H1 (cell line): ENCODE data around the gene MCF2L2. TPM values are rescaled to one million over a fixed set of nuclear protein-coding genes. Genes with fewer than 3 reads are reported as not detected.

Source experiments
- CTCF ChIP-seq, 3 experiments: IDR thresholded peaks; 1 replicate in 2 of 3; 2 replicates in 1 of 3; pipeline versions ENCODE4 v1.5.1 to v1.6.1; 2011; ENCODE audit warnings: low read length in 3 of 3, mild to moderate bottlenecking in 3 of 3, inconsistent platforms in 2 of 3, low read depth in 1 of 3, moderate library complexity in 1 of 3; ENCODE audit not compliant: insufficient read depth in 1 of 3; ENCODE audit errors: control extremely low read depth in 1 of 3
- E2F6 ChIP-seq: IDR thresholded peaks from 2 replicates; pipeline ENCODE4 v1.6.1; 2012; ENCODE audit warnings: inconsistent platforms
- EZH2 ChIP-seq: fragments of 200-600 bp; sonication (generic); IDR thresholded peaks from 2 replicates; pipeline ENCODE4 v1.7.1; 2012; ENCODE audit warnings: low read depth, mild to moderate bottlenecking, moderate library complexity, low read length, inconsistent platforms; ENCODE audit not compliant: severe bottlenecking
- NANOG ChIP-seq: IDR thresholded peaks from 2 replicates; pipeline ENCODE4 v1.6.1; 2011; ENCODE audit warnings: low read length, low read depth, mild to moderate bottlenecking, inconsistent platforms; ENCODE audit not compliant: insufficient read depth, poor library complexity, severe bottlenecking
- SRF ChIP-seq: IDR thresholded peaks from 2 replicates; pipeline ENCODE4 v1.6.1; 2011; ENCODE audit warnings: mild to moderate bottlenecking, low read depth, low read length, moderate library complexity
- polyA plus RNA-seq, 7 experiments: library from polyadenylated mRNA; depleted of rRNA in 3 of 7; stranded (reverse) in 5 of 7; unstranded in 2 of 7; fragments of >200 nt in 5 of 7; fragments of 200-250 nt in 2 of 7; gene quantifications; 1 replicate in 5 of 7; 2 replicates in 1 of 7; 4 replicates in 1 of 7; pipeline versions ENCODE4 v1.2.1 to v1.2.3, GENCODE V29; 2011 to 2013; ENCODE audit warnings: missing spikeins in 2 of 7, mixed read lengths in 2 of 7
- total RNA-seq: library from RNA; stranded (reverse); fragmentation: NEBNext Ultra II Directional; extraction: Animal tissue kit (Norgen Biotek cat#: 25700); gene quantifications from 2 replicates; pipeline ENCODE4 v1.2.1, GENCODE V29; 2021

The MCF2L2 gene
- total and polyA plus RNA-seq, 2 of the 8 experiments (the other 6 are each of a cell fraction or from before 2014, with no cell fraction given), result 4.1 to 13.7 TPM

- TF ChIP-seq CTCF (IDR thresholded peaks at IDR 0.05; ENCODE audit: control extremely low read depth in 1 of 3, insufficient read depth in 1 of 3, low read depth in 1 of 3, low read length in 3 of 3) (peak; percentile 23 to 30 (median 25); a peak in 3 of 4 replicates), NANOG (no peak), EZH2 (peak; percentile 64), E2F6 (0 out of 2 replicates have a peak, but pooled peaks have one; percentile 24), SRF (no peak)
Measured at GRCh38 chr3:183178833-183179549, 249.4 kb downstream of the MCF2L2 start (continued).
